ENCODE measurements around the gene ASPM. TPM values are rescaled to one million over a fixed set of nuclear protein-coding genes. Genes with fewer than 3 reads are reported as not detected.

ASPM gene
- total RNA-seq, 4 donors from 2014 or later, result 2.8 to 7.0 (median 4.2) TPM

DNA sequence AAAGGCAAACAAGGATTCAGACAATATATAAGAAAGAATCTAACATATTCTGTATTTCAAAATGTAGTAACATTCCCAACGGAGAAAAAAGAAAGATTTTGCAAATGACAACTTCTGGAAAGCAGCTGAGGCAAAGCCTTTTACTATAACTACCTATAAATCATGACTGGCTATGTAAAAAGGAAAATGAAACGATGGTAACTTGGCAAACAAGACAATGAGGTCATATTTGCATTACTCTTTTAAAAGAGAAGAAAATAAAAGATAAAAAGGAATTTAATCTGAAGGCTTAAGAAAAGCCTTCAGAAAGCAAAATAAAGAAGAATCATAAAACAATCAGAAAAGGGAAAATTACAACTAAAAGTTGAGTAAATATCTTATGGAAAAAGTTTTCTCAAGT is 25.1 kb upstream of the ASPM start:
- no peak overlapping the region for H3K4me3 ChIP-seq (ENCODE audit: low read depth, poor library complexity, severe bottlenecking)
- no peak for DNase-seq (ENCODE audit: low spot score in 2 of 2)
- intact Hi-C loops (cut with DNase I; ENCODE audit: low total_unique reads), result no loop called here
- 25 to 30% methylated on average over 2 of the region's 2 CpGs for WGBS, 2 donors
- TF ChIP-seq, protein P1, sequence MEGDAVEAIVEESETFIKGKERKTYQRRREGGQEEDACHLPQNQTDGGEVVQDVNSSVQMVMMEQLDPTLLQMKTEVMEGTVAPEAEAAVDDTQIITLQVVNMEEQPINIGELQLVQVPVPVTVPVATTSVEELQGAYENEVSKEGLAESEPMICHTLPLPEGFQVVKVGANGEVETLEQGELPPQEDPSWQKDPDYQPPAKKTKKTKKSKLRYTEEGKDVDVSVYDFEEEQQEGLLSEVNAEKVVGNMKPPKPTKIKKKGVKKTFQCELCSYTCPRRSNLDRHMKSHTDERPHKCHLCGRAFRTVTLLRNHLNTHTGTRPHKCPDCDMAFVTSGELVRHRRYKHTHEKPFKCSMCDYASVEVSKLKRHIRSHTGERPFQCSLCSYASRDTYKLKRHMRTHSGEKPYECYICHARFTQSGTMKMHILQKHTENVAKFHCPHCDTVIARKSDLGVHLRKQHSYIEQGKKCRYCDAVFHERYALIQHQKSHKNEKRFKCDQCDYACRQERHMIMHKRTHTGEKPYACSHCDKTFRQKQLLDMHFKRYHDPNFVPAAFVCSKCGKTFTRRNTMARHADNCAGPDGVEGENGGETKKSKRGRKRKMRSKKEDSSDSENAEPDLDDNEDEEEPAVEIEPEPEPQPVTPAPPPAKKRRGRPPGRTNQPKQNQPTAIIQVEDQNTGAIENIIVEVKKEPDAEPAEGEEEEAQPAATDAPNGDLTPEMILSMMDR (IDR thresholded peaks at IDR 0.05), result no peak

DNA sequence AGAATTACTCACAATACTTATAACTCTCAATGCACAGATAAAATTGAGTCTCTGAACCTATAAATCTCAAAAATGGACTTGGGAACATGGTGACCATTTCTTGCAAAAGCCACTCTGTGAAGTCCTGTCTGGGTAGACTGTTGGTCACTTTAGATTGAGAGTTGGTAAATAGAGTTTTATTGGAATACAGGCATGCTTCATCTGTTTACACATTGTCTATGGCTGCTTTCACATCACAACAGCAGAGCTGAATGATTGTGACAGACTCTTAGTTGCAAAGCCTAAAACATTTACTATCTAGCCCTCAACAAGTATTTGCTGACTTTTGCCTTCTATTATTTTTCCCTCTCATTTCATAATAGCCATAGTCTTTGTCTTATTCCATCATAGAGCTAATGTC is 24.1 kb upstream of the ASPM start:
- intact Hi-C loops (cut with DNase I; ENCODE audit: low total_unique reads), result no loop called here
- H3K4me3 ChIP-seq (ENCODE audit: low read depth, poor library complexity, severe bottlenecking), result no peak overlapping the region
- TF ChIP-seq, protein P1 (IDR thresholded peaks at IDR 0.05), result no peak
- TF ChIP-seq POLR2A (IDR thresholded peaks at IDR 0.05), result no peak
- no peak for DNase-seq (ENCODE audit: low spot score in 2 of 2)

DNA sequence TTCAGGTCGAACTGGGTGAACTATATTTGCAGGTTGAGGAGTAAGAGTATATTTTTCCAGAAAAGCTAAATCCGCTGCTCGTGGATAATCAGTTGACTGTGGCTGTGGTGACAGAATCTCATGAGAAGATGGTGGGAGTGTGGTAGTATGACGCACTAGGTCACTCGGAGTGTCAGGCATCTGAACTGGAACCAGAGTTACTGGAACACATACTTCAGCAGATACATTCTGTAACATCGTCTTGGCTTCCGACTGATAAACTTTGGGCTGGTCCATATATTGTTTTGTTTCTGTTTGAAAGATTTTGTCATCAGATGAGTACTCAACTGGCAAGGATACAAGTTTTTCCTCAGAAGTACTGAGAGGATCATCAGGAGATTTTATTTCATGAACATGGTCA is 13.0 kb upstream of the ASPM start:
- TF ChIP-seq POLR2A (IDR thresholded peaks at IDR 0.05), result no peak
- TF ChIP-seq, protein P1 (IDR thresholded peaks at IDR 0.05), result no peak
- 98% methylated on average over 7 of the region's 7 CpGs for WGBS, 2 donors
- no peak for DNase-seq (ENCODE audit: low spot score in 2 of 2)
- intact Hi-C loops (cut with DNase I; ENCODE audit: low total_unique reads), result no loop called here
- H3K4me3 ChIP-seq (ENCODE audit: low read depth, poor library complexity, severe bottlenecking), result no peak overlapping the region

DNA sequence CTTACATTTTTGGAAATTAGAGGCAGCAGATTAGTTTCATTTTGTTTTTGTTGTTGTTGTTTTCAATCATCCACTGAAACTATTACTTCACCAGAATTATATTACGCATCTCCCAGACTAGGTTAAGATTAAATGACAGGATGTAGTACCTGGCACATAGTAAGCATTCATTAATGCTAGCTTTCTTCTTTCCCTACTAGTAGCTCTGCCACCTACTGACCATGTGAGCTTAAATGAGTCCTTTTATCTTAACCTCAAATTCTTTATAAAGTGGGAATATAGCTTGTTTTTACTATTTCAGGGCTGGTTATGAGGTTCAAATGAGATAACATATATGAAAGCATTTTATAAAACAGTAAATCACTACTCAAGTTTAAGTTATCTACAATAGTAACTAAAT is 10.2 kb upstream of the ASPM start:
- TF ChIP-seq, protein P1 (IDR thresholded peaks at IDR 0.05), result no peak
- TF ChIP-seq POLR2A (IDR thresholded peaks at IDR 0.05), result no peak
- DNase-seq (ENCODE audit: low spot score in 2 of 2), result no peak
- 79 to 89% methylated on average over 1 of the region's 1 CpG for WGBS, 2 donors
- no peak overlapping the region for H3K4me3 ChIP-seq (ENCODE audit: low read depth, poor library complexity, severe bottlenecking)
- intact Hi-C loops (cut with DNase I; ENCODE audit: low total_unique reads), result no loop called here

DNA sequence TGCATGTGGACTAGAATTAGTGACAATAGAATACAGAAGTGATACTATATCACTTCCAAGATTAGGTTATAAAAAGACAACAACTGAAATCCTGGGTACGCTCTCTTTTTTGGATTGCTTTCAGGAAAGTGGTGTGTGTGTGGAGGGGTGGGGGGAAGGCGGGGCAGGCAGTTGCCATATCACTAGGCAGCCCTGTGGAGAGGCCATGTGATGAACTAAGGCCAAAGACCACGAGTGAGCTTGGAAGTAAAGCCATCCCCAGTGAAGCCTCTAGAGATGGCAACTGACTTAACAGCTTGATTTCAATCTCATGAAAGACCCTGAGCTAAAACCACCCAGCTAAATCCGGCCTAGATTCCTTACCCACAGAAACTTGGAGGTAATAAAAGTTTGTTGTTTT is 6.2 kb upstream of the ASPM start:
- no peak for DNase-seq (ENCODE audit: low spot score in 2 of 2)
- H3K4me3 ChIP-seq (ENCODE audit: low read depth, poor library complexity, severe bottlenecking), result no peak overlapping the region
- intact Hi-C loops (cut with DNase I; ENCODE audit: low total_unique reads), result no loop called here
- TF ChIP-seq, protein P1 (IDR thresholded peaks at IDR 0.05), result no peak
- no peak for TF ChIP-seq POLR2A (IDR thresholded peaks at IDR 0.05)
- 85 to 89% methylated on average over 4 of the region's 4 CpGs for WGBS, 2 donors

DNA sequence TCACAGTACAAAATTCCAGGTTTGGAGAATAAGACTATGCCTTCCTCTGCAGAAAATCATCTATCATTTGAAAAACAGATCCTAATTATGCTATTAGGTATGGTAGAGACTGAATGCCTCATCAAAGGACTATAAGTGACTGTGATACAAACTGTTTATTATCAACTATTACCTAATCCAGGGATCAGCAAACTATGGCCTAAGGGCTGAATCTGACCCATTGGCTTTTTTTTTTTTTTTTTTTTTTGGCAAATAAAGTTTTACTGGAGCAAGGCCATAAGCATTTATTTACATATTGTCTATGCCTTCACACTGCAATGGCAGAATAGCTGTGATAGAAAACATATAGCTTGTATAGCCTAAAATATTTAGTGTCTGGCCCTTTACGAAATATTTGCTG is 4.7 kb upstream of the ASPM start:
- TF ChIP-seq, protein P1 (IDR thresholded peaks at IDR 0.05), result no peak
- TF ChIP-seq POLR2A (IDR thresholded peaks at IDR 0.05), result no peak
- intact Hi-C loops (cut with DNase I; ENCODE audit: low total_unique reads), result no loop called here
- no peak overlapping the region for H3K4me3 ChIP-seq (ENCODE audit: low read depth, poor library complexity, severe bottlenecking)
- WGBS, 2 donors, result 94 to 100% methylated on average over 1 of the region's 1 CpG
- no peak for DNase-seq (ENCODE audit: low spot score in 2 of 2)
